Trophoblast cell (in vitro differentiated cells and primary cell): Measurements from ENCODE around the gene BGLAP.
A peak's percentile ranks its signal among the peaks of the same experiment; 100 is the strongest.

Experiments used
- DNase-seq, 2 donors: peaks; one replicate each; pipeline ENCODE4 v3.0.0-alpha.2; 2016
- H2AFZ ChIP-seq: 2 replicates; pipeline ENCODE4 v1.6.1; 2013; ENCODE audit warnings: low read length, moderate library complexity, mild to moderate bottlenecking; ENCODE audit not compliant: insufficient read depth, poor library complexity
- H2AK5ac ChIP-seq: 2 replicates; pipeline ENCODE4 v1.6.1; 2013; ENCODE audit warnings: mild to moderate bottlenecking, low read length
- H2BK120ac ChIP-seq: 2 replicates; pipeline ENCODE4 v1.6.1; 2013; ENCODE audit warnings: low read length, mild to moderate bottlenecking, moderate library complexity; ENCODE audit not compliant: insufficient read depth, poor library complexity
- H2BK12ac ChIP-seq: 2 replicates; pipeline ENCODE4 v1.6.1; 2013; ENCODE audit warnings: mild to moderate bottlenecking, low read length, moderate library complexity
- H2BK5ac ChIP-seq: 2 replicates; pipeline ENCODE4 v1.6.1; 2013; ENCODE audit warnings: low read length, low read depth, moderate library complexity, mild to moderate bottlenecking; ENCODE audit not compliant: poor library complexity
- H3K14ac ChIP-seq: 2 replicates; pipeline ENCODE4 v1.6.1; 2013; ENCODE audit warnings: mild to moderate bottlenecking, low read length
- H3K18ac ChIP-seq: 2 replicates; pipeline ENCODE4 v1.6.1; 2013; ENCODE audit warnings: mild to moderate bottlenecking, low read length
- H3K23ac ChIP-seq: 2 replicates; pipeline ENCODE4 v1.6.1; 2013; ENCODE audit warnings: low read length
- H3K27ac ChIP-seq: 2 replicates; pipeline ENCODE4 v1.5.1; 2013; ENCODE audit warnings: low read depth, mild to moderate bottlenecking, inconsistent platforms, low read length, moderate library complexity
- H3K27me3 ChIP-seq: 2 replicates; pipeline ENCODE4 v1.6.1; 2013; ENCODE audit warnings: inconsistent platforms, mild to moderate bottlenecking, low read length, moderate library complexity; ENCODE audit not compliant: insufficient read depth
- H3K36me3 ChIP-seq, 2 experiments: 1 replicate in 1 of 2; 2 replicates in 1 of 2; pipeline ENCODE4 v1.6.1; 2013; ENCODE audit warnings: low read length in 2 of 2, mild to moderate bottlenecking in 2 of 2, moderate library complexity in 1 of 2; ENCODE audit not compliant: insufficient read depth in 2 of 2, control insufficient read depth in 1 of 2
- H3K4ac ChIP-seq: 2 replicates; pipeline ENCODE4 v1.6.1; 2013; ENCODE audit warnings: low read depth, mild to moderate bottlenecking, low read length, moderate library complexity
- H3K4me1 ChIP-seq, 2 experiments: 1 replicate in 1 of 2; 2 replicates in 1 of 2; pipeline ENCODE4 v1.6.1; 2013; ENCODE audit warnings: low read length in 2 of 2, mild to moderate bottlenecking in 2 of 2, moderate library complexity in 1 of 2; ENCODE audit not compliant: insufficient read depth in 2 of 2, control insufficient read depth in 1 of 2
- H3K4me2 ChIP-seq: 2 replicates; pipeline ENCODE4 v1.6.1; 2013; ENCODE audit warnings: inconsistent platforms, mild to moderate bottlenecking, low read length, moderate library complexity
- H3K4me3 ChIP-seq: 2 replicates; pipeline ENCODE4 v1.5.1; 2013; ENCODE audit warnings: mild to moderate bottlenecking, low read depth, low read length, inconsistent platforms
- H3K79me1 ChIP-seq: one replicate; pipeline ENCODE4 v1.6.1; 2013; ENCODE audit warnings: low read length
- H3K79me2 ChIP-seq: 2 replicates; pipeline ENCODE4 v1.6.1; 2013; ENCODE audit warnings: low read length, mild to moderate bottlenecking; ENCODE audit not compliant: control insufficient read depth, insufficient read depth, poor library complexity
- H3K9ac ChIP-seq: 2 replicates; pipeline ENCODE4 v1.6.1; 2013; ENCODE audit warnings: mild to moderate bottlenecking, low read length
- H3K9me3 ChIP-seq: 2 replicates; pipeline ENCODE4 v1.6.1; 2013; ENCODE audit warnings: low read depth, mild to moderate bottlenecking, control low read depth, inconsistent platforms, low read length; ENCODE audit not compliant: insufficient read depth
- H4K12ac ChIP-seq: 2 replicates; pipeline ENCODE4 v1.6.1; 2013; ENCODE audit warnings: low read depth, mild to moderate bottlenecking, low read length, moderate library complexity
- H4K8ac ChIP-seq: 2 replicates; pipeline ENCODE4 v1.6.1; 2013; ENCODE audit warnings: low read depth, mild to moderate bottlenecking, low read length, moderate library complexity
- H4K91ac ChIP-seq: one replicate; pipeline ENCODE4 v1.6.1; 2013; ENCODE audit warnings: low read depth, mild to moderate bottlenecking, low read length, moderate library complexity
- WGBS: extraction: QIAGEN DNeasy Blood & Tissue Kit; methylation state at CpG from one replicate; pipeline ENCODE4 v1.1.7; 2013; ENCODE audit warnings: missing lambda C conversion rate; ENCODE audit not compliant: insufficient read length, insufficient coverage; ENCODE audit errors: extremely low coverage; 5-methylcytosine and 5-hydroxymethylcytosine counted together

Gene BGLAP

GRCh38 chr1:156268336-156268735, 26.4 kb downstream of the BGLAP start:
- no peak overlapping the region for H2AK5ac ChIP-seq
- H3K79me1 ChIP-seq = no peaks in the 10 kb centered on the region
- H3K23ac ChIP-seq = no peak overlapping the region
- peak in 1 of 2 donors; percentile 33 for DNase-seq
- H3K9me3 ChIP-seq = no peaks in the 10 kb centered on the region
- H2AFZ ChIP-seq = no peak overlapping the region
- H3K27me3 ChIP-seq = no peaks in the 10 kb centered on the region
- no peaks in the 10 kb centered on the region for H3K4me1 ChIP-seq
- no peak overlapping the region for H2BK120ac ChIP-seq
- H3K36me3 ChIP-seq = peaks cover 61 to 74% of the 10 kb centered on the region in 2 experiments
- H3K4ac ChIP-seq = no peak overlapping the region
- no peak overlapping the region for H3K9ac ChIP-seq
- H3K14ac ChIP-seq = no peak overlapping the region
- no peak overlapping the region for H3K4me2 ChIP-seq
- no peak overlapping the region for H3K18ac ChIP-seq
- no peak overlapping the region for H3K4me3 ChIP-seq
- H2BK5ac ChIP-seq = no peak overlapping the region
- no peak overlapping the region for H4K12ac ChIP-seq
- H4K91ac ChIP-seq = no peak overlapping the region
- H3K79me2 ChIP-seq = no peaks in the 10 kb centered on the region
- no peak overlapping the region for H3K27ac ChIP-seq
- no peak overlapping the region for H4K8ac ChIP-seq
- no CpG with 5 or more reads among the region's 4 CpGs for WGBS
- no peak overlapping the region for H2BK12ac ChIP-seq

DNA sequence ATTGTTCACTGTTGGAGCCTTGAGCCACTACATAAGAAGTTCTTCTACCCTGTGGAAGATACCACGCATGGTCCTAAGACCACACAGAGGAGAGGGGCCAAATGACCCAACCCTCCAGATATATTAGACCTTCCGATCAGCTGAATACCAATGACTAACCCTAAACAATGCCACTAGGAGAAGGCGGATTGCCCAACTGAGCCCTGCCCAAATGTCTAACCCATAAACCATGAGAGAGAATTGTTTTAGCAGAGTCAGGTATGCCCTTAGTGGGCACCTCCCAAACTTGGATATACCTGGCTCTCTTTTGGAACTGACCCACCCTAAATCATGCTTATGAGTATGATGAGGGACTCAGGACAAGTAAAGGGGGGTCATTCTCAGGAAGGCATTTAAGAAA, 28.3 kb downstream of the BGLAP start:
- Histone ChIP-seq H3K79me1 (no peaks in the 10 kb centered on the region), H4K91ac (no peak overlapping the region), H2BK5ac (no peak overlapping the region), H2AK5ac (no peak overlapping the region), H3K23ac (no peak overlapping the region), H3K4me1 (no peaks in the 10 kb centered on the region), H3K4me3 (no peak overlapping the region), H4K8ac (no peak overlapping the region), H3K14ac (no peak overlapping the region), H3K9ac (no peak overlapping the region), H3K36me3 (peaks cover 65 to 76% of the 10 kb centered on the region in 2 experiments), H2BK12ac (no peak overlapping the region), H3K4ac (no peak overlapping the region), H4K12ac (no peak overlapping the region), H3K18ac (no peak overlapping the region), H2AFZ (no peak overlapping the region), H3K27ac (no peak overlapping the region), H2BK120ac (no peak overlapping the region), H3K79me2 (no peaks in the 10 kb centered on the region), H3K9me3 (no peaks in the 10 kb centered on the region), H3K27me3 (no peaks in the 10 kb centered on the region), H3K4me2 (no peak overlapping the region)
- WGBS = no CpG with 5 or more reads among the region's 3 CpGs
- no peak for DNase-seq

DNA sequence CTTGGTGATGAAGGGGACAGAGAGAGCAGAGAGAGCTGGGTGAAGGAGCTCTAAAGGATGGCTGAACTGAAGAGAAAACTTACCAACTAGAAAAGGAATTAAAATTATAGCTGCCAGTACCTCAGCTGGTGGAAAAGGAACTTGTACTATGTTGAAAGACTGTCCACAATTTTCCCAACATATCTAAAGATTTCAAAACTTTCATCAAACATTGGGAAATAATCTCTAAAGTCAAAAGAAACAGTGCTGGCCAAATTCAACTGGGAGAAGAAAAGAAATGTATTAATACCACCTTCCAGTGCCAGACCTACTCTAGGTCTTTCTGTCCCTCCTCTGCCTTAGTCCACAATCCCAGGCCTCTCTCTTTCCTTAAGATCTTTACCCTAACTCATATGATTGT, 34.5 kb downstream of the BGLAP start:
- H3K79me2 ChIP-seq = peaks cover 8% of the 10 kb centered on the region
- no peak overlapping the region for H3K4me2 ChIP-seq
- H3K9ac ChIP-seq = no peak overlapping the region
- no peaks in the 10 kb centered on the region for H3K9me3 ChIP-seq
- no peak overlapping the region for H4K12ac ChIP-seq
- no peaks in the 10 kb centered on the region for H3K27me3 ChIP-seq
- H2BK5ac ChIP-seq = no peak overlapping the region
- no peak overlapping the region for H2AFZ ChIP-seq
- no peak overlapping the region for H3K14ac ChIP-seq
- peaks cover 4 to 5% of the 10 kb centered on the region in 2 experiments for H3K4me1 ChIP-seq
- H3K36me3 ChIP-seq = peaks cover 48 to 71% of the 10 kb centered on the region in 2 experiments
- H2AK5ac ChIP-seq = no peak overlapping the region
- no peaks in the 10 kb centered on the region for H3K79me1 ChIP-seq
- no peak overlapping the region for H3K4ac ChIP-seq
- no peak overlapping the region for H3K18ac ChIP-seq
- no peak overlapping the region for H3K23ac ChIP-seq
- no peak overlapping the region for H3K27ac ChIP-seq
- DNase-seq = peak in 1 of 2 donors; percentile 77
- H3K4me3 ChIP-seq = no peak overlapping the region
- H2BK12ac ChIP-seq = no peak overlapping the region
- no peak overlapping the region for H4K91ac ChIP-seq
- no peak overlapping the region for H4K8ac ChIP-seq
- H2BK120ac ChIP-seq = no peak overlapping the region

DNA sequence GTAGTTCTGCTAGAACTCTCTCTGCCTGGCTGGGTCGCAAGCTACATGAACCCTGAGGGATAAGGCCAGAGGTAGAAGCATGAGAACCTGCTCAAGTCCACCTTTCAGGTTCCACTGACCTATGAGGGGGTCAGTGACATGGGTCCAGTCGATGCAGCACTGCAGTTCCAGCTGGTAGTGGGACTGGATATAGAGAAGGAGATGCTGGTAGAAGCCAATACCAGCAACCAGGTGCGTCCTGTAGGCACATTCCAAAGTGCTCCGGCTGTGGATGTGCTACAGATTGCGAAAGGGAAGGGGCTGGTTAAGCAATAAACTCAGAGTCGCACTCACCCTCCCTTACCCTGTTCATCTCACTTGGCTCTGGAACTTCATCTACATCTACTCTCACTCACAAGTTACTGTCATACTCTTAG, 35.0 kb downstream of the BGLAP start:
- no peak overlapping the region for H3K9ac ChIP-seq
- H2AK5ac ChIP-seq = no peak overlapping the region
- no peak overlapping the region for H3K4me3 ChIP-seq
- no peak overlapping the region for H2BK5ac ChIP-seq
- no peak overlapping the region for H4K12ac ChIP-seq
- peaks cover 7 to 9% of the 10 kb centered on the region in 2 experiments for H3K4me1 ChIP-seq
- H2AFZ ChIP-seq = no peak overlapping the region
- no peak overlapping the region for H3K18ac ChIP-seq
- no peak overlapping the region for H4K91ac ChIP-seq
- no peak overlapping the region for H3K27ac ChIP-seq
- H3K36me3 ChIP-seq = peaks cover 45 to 67% of the 10 kb centered on the region in 2 experiments
- no peak overlapping the region for H4K8ac ChIP-seq
- no peak overlapping the region for H3K4me2 ChIP-seq
- H3K79me2 ChIP-seq = peaks cover 12% of the 10 kb centered on the region
- H2BK120ac ChIP-seq = no peak overlapping the region
- H3K79me1 ChIP-seq = no peaks in the 10 kb centered on the region
- H3K9me3 ChIP-seq = no peaks in the 10 kb centered on the region
- no peak overlapping the region for H2BK12ac ChIP-seq
- DNase-seq = peak; percentile 97 to 98
- H3K27me3 ChIP-seq = no peaks in the 10 kb centered on the region
- no peak overlapping the region for H3K4ac ChIP-seq
- WGBS = no CpG with 5 or more reads among the region's 6 CpGs
- H3K23ac ChIP-seq = no peak overlapping the region
- H3K14ac ChIP-seq = no peak overlapping the region
